HepG2 (cell line): ENCODE results near the gene NRN1. TPM values are rescaled to one million over a fixed set of nuclear protein-coding genes. Genes with fewer than 3 reads are reported as not detected.

Experiments
- ATAC-seq: fragments of 200-7000 bp; cut with Tn5 transposase; 3 replicates; pipeline ENCODE4 v1.9.1; 2020; ENCODE audit warnings: mild to moderate bottlenecking, moderate library complexity
- BruUV-seq: library from RNA; stranded (reverse); fragments of 400-500 nt; replicated peaks from 2 replicates; lab custom pipeline; 2021; lab: Mats Ljungman, UMichigan
- CTCF ChIA-PET: fragments of 300-600 bp; formaldehyde crosslinking; extraction: SDS; loops from one replicate; lab custom pipeline; 2021; ENCODE audit warnings: low total read pairs, inconsistent platforms, low intra/inter-chr PET ratio; lab: Yijun Ruan, JAX
- POLR2A ChIA-PET: fragments of 350-600 bp; sonication (Branson Sonifier 250); formaldehyde crosslinking; loops from one replicate; lab custom pipeline; 2020; ENCODE audit warnings: antibody characterized with exemption, inconsistent platforms; lab: Yijun Ruan, JAX
- DNase-seq: peaks from one replicate; pipeline ENCODE4 v3.0.0-alpha.2; 2015; ENCODE audit warnings: low spot score
- FAIRE-seq: peaks from 3 replicates; lab custom pipeline; 2011; peaks lifted over from hg19 to GRCh38; lab: Jason Lieb, UNC
- H2AFZ ChIP-seq: one replicate; pipeline ENCODE4 v1.6.1; 2011; ENCODE audit warnings: low read length, inconsistent platforms
- H3K27ac ChIP-seq: fragments of 300-600 bp; 3 replicates; pipeline ENCODE4 v1.8.0; 2011; ENCODE audit warnings: mixed run types, mild to moderate bottlenecking, mixed read lengths, low read length, inconsistent platforms; ENCODE audit not compliant: insufficient read depth; ENCODE audit errors: extremely low read length
- H3K27me3 ChIP-seq, 2 experiments: fragments of 200-600 bp in 1 of 2; 2 replicates in 1 of 2; 3 replicates in 1 of 2; pipeline versions ENCODE4 v1.6.0 to v1.8.0; 2011; ENCODE audit warnings: low read length in 2 of 2, mild to moderate bottlenecking in 2 of 2, moderate library complexity in 2 of 2, inconsistent platforms in 1 of 2; ENCODE audit not compliant: insufficient read depth in 2 of 2, control insufficient read depth in 1 of 2
- H3K36me3 ChIP-seq, 2 experiments: fragments of 200-600 bp in 1 of 2; replicated peaks in 1 of 2; 2 replicates in 1 of 2; 3 replicates in 1 of 2; pipeline versions ENCODE4 v1.5.1 to v1.8.0; 2011; ENCODE audit warnings: low read length in 2 of 2, inconsistent platforms in 1 of 2; ENCODE audit not compliant: insufficient read depth in 2 of 2, control insufficient read depth in 1 of 2
- H3K4me1 ChIP-seq: 2 replicates; pipeline ENCODE4 v1.5.1; 2012; ENCODE audit warnings: low read length, inconsistent platforms; ENCODE audit not compliant: insufficient read depth
- H3K4me2 ChIP-seq: 2 replicates; pipeline ENCODE4 v1.6.0; 2011; ENCODE audit warnings: low read depth, low read length, inconsistent platforms
- H3K4me3 ChIP-seq, 3 experiments: fragments of 200-600 bp in 1 of 3; sonication (generic), shearing (Covaris generic) in 1 of 3; replicated peaks in 1 of 3; 2 replicates each; pipeline ENCODE4 v1.5.1; 2011 to 2016; ENCODE audit warnings: low read length in 3 of 3, inconsistent platforms in 2 of 3, low read depth in 2 of 3, mild to moderate bottlenecking in 2 of 3, control low read depth in 1 of 3, mixed read lengths in 1 of 3; ENCODE audit not compliant: insufficient read depth in 1 of 3
- H3K79me2 ChIP-seq: one replicate; pipeline ENCODE4 v1.6.1; 2011; ENCODE audit warnings: low read length, inconsistent platforms; ENCODE audit not compliant: insufficient read depth
- H3K9ac ChIP-seq: 2 replicates; pipeline ENCODE4 v1.6.0; 2011; ENCODE audit warnings: mild to moderate bottlenecking, low read depth, low read length, inconsistent platforms; ENCODE audit not compliant: insufficient read depth
- H3K9me3 ChIP-seq: 2 replicates; pipeline ENCODE4 v1.5.1; 2012; ENCODE audit warnings: mild to moderate bottlenecking, low read length
- H4K20me1 ChIP-seq: 2 replicates; pipeline ENCODE4 v1.6.0; 2011; ENCODE audit warnings: inconsistent platforms, mild to moderate bottlenecking, low read length, moderate library complexity; ENCODE audit not compliant: insufficient read depth
- GABPB1 ChIP-seq: IDR thresholded peaks from 2 replicates; pipeline ENCODE4 v1.6.1; 2016; ENCODE audit warnings: mild to moderate bottlenecking, missing genetic modification reagents, moderate library complexity, missing compliant biosample characterization
- HOXA3 ChIP-seq: sonication (generic); formaldehyde crosslinking; IDR thresholded peaks from 2 replicates; pipeline ENCODE4 v1.5.0; 2020; ENCODE audit warnings: missing genetic modification reagents
- MAFF ChIP-seq: IDR thresholded peaks from 2 replicates; pipeline ENCODE4 v1.6.1; 2011; ENCODE audit warnings: low read depth, low read length, improper control_type of control experiment
- SIX1 ChIP-seq: sonication (generic); formaldehyde crosslinking; IDR thresholded peaks from 2 replicates; pipeline ENCODE4 v1.4.0; 2020; ENCODE audit warnings: missing genetic modification reagents, borderline replicate concordance
- TGIF2 ChIP-seq: IDR thresholded peaks from 2 replicates; pipeline ENCODE4 v1.6.1; 2016; ENCODE audit warnings: control low read depth, missing compliant biosample characterization
- ZBTB38 ChIP-seq: sonication (generic); formaldehyde crosslinking; IDR thresholded peaks from 2 replicates; pipeline ENCODE4 v1.5.1; 2020; ENCODE audit warnings: mild to moderate bottlenecking, missing genetic modification reagents
- ZNF333 ChIP-seq: sonication (generic); formaldehyde crosslinking; IDR thresholded peaks from 2 replicates; pipeline ENCODE4 v1.4.0; 2020; ENCODE audit warnings: mild to moderate bottlenecking, missing genetic modification reagents, borderline replicate concordance
- ZNF614 ChIP-seq: IDR thresholded peaks from 2 replicates; pipeline ENCODE4 v1.6.1; 2018; ENCODE audit warnings: missing biosample characterization, missing genetic modification reagents, inconsistent platforms, borderline replicate concordance
- ZSCAN31 ChIP-seq: sonication (generic); formaldehyde crosslinking; IDR thresholded peaks from 2 replicates; pipeline ENCODE4 v1.5.0; 2020; ENCODE audit warnings: low read depth, mild to moderate bottlenecking, missing genetic modification reagents
- WGBS: methylation state at CpG from one replicate; pipeline ENCODE4 v1.1.6; 2017; ENCODE audit warnings: low lambda C conversion rate; 5-methylcytosine and 5-hydroxymethylcytosine counted together
- in situ Hi-C: cut with HindIII; loops from 2 replicates; pipeline ENCODE4 v1.10.0; 2017; ENCODE audit warnings: low pct_unique_long_range_greater_than_20kb; ENCODE audit not compliant: extremely low pct_ligation_motif_present
- intact Hi-C: fragments of 100-400 bp; cut with micrococcal nuclease; formaldehyde crosslinking; loops from one replicate; pipeline ENCODE4 v1.10.0; 2022; ENCODE audit not compliant: unreplicated experiment
- polyA plus RNA-seq, 8 experiments: library from polyadenylated mRNA; depleted of rRNA in 3 of 8; stranded (reverse) in 7 of 8; unstranded in 1 of 8; fragments of >200 nt; fragmentation: Illumina TruSeq in 4 of 8; extraction: Trizol in 4 of 8; gene quantifications; 2 replicates each; pipeline versions ENCODE4 v1.2.1 to v1.2.3, GENCODE V29; 2011 to 2016; ENCODE audit warnings: low read depth in 4 of 8, missing spikeins in 1 of 8, mixed read lengths in 1 of 8; ENCODE audit not compliant: insufficient read depth in 1 of 8
- total RNA-seq, 5 experiments: library from RNA; depleted of rRNA; stranded (reverse); fragments of >200 nt; fragmentation: Illumina TruSeq; extraction: Trizol; gene quantifications; 2 replicates each; pipeline ENCODE4 v1.2.3, GENCODE V29; 2016; ENCODE audit warnings: low read depth in 1 of 5
- TF ChIP-seq, protein P1 (sequence below): sonication (generic); formaldehyde crosslinking; IDR thresholded peaks from 2 replicates; pipeline ENCODE4 v1.5.1; 2020; ENCODE audit warnings: mild to moderate bottlenecking, missing genetic modification reagents, moderate library complexity
- TF ChIP-seq, protein P2 (sequence below): sonication (generic); formaldehyde crosslinking; IDR thresholded peaks from 2 replicates; pipeline ENCODE4 v1.4.0; 2020; ENCODE audit warnings: missing genetic modification reagents, borderline replicate concordance
- TF ChIP-seq, protein P3 (sequence below): sonication (generic); formaldehyde crosslinking; IDR thresholded peaks from 2 replicates; pipeline ENCODE4 v1.5.0; 2020; ENCODE audit warnings: missing genetic modification reagents
- TF ChIP-seq, protein P4 (sequence below), 2 experiments: IDR thresholded peaks; 2 replicates each; pipeline ENCODE4 v1.6.1; 2011 to 2012; ENCODE audit warnings: low read length in 2 of 2, borderline replicate concordance in 1 of 2, low read depth in 1 of 2, mild to moderate bottlenecking in 1 of 2, moderate library complexity in 1 of 2

NRN1 gene
- total and polyA plus RNA-seq, 2 of the 13 experiments (the other 11 are each of a cell fraction or from before 2014, with no cell fraction given) = 0.11 TPM; not detected in 1

DNA sequence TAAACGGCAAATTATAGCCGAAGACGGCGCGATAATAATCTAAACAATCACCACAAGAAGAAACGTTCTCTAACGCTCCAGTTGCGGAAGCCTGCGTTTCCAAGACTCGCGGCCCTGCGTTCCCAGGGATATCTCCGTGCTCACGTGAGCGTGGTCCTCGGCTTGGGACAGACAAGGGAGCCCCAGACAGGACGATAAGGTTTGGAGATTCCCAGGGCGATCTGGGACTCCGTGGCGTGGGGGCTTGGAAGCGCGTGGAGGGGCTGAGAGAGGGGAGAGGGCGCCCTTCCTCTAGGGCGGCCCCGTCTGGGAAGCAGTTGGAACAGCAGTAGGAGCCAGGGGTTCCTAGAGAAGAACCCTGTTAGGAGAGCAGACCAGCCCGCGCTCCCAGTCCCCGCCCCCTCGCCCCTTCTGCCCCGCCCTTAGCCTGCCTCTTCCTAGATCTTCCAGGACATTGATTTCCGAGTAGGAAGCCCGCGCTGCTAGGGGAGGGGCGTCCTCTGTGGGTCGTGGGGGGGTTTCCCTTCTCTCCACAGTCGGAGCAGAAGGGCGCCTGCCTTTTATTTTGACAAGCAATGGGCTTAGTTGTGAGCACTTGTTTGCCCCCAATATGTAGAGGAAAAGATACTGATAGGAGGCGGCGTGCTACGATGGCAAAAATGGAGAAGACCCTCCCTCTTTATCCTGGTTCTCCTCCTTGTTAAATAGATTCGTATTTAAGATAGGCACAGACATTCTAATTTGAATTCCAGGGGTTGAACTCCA, 10.6 kb downstream of the NRN1 start (continued):
- TF ChIP-seq, protein P1, sequence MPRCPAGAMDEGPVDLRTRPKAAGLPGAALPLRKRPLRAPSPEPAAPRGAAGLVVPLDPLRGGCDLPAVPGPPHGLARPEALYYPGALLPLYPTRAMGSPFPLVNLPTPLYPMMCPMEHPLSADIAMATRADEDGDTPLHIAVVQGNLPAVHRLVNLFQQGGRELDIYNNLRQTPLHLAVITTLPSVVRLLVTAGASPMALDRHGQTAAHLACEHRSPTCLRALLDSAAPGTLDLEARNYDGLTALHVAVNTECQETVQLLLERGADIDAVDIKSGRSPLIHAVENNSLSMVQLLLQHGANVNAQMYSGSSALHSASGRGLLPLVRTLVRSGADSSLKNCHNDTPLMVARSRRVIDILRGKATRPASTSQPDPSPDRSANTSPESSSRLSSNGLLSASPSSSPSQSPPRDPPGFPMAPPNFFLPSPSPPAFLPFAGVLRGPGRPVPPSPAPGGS = 0 out of 2 replicates have a peak, but pooled peaks have one; percentile 22
- 0 out of 2 replicates have a peak, but pooled peaks have one; percentile 2 for TF ChIP-seq HOXA3 (CRISPR knock-in tag)
- 0 out of 2 replicates have a peak, but pooled peaks have one; percentile 6 for TF ChIP-seq ZSCAN31 (CRISPR knock-in tag)

DNA sequence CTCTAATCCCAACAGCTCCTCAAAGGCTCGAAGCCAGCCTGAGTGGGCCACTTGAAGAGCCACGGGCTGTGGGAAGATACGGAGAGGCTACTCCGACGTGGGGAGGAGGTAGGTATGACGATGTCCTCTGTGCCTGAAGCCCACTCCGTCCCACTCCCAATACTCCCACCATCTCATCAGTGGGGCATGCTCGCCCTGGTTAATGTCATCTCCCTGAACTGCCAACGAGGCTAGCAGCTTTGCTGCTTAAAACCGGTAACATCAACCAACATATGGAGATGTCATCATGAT, 11.1 kb downstream of the NRN1 start:
- WGBS = 59% methylated on average over 10 of the region's 10 CpGs
- DNase-seq (no peak), FAIRE-seq (no peak), ATAC-seq (no peak)
- no peaks in the 10 kb centered on the region for H3K36me3 ChIP-seq
- peaks cover 14% of the 10 kb centered on the region for H3K4me1 ChIP-seq
- H3K9me3 ChIP-seq = no peaks in the 10 kb centered on the region
- H3K27ac ChIP-seq = no peak overlapping the region
- no peak overlapping the region for H3K9ac ChIP-seq
- no peak overlapping the region for H2AFZ ChIP-seq
- in situ Hi-C loops (no loop called here), intact Hi-C loops (no loop called here)
- ChIA-PET CTCF (no interaction called here), POLR2A (no interaction called here)
- no TSS peak for BruUV-seq
- 0 out of 6 replicates have a peak overlapping the region, but pooled peaks of 1 of the 3 experiments have one; percentile 85 for H3K4me3 ChIP-seq
- peak overlapping the region; percentile 93; the same call in 1 of the 2 replicates for H3K4me2 ChIP-seq
- TF ChIP-seq ZBTB38 (CRISPR knock-in tag) (no peak), SIX1 (no peak), ZNF614 (CRISPR knock-in tag) (no peak), MAFF (no peak), TGIF2 (CRISPR knock-in tag) (no peak), ZNF333 (CRISPR knock-in tag) (no peak), GABPB1 (CRISPR knock-in tag) (no peak)
- TF ChIP-seq, protein P2, sequence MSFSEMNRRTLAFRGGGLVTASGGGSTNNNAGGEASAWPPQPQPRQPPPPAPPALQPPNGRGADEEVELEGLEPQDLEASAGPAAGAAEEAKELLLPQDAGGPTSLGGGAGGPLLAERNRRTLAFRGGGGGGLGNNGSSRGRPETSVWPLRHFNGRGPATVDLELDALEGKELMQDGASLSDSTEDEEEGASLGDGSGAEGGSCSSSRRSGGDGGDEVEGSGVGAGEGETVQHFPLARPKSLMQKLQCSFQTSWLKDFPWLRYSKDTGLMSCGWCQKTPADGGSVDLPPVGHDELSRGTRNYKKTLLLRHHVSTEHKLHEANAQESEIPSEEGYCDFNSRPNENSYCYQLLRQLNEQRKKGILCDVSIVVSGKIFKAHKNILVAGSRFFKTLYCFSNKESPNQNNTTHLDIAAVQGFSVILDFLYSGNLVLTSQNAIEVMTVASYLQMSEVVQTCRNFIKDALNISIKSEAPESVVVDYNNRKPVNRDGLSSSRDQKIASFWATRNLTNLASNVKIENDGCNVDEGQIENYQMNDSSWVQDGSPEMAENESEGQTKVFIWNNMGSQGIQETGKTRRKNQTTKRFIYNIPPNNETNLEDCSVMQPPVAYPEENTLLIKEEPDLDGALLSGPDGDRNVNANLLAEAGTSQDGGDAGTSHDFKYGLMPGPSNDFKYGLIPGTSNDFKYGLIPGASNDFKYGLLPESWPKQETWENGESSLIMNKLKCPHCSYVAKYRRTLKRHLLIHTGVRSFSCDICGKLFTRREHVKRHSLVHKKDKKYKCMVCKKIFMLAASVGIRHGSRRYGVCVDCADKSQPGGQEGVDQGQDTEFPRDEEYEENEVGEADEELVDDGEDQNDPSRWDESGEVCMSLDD (CRISPR knock-in tag) = no peak
- TF ChIP-seq, protein P3, sequence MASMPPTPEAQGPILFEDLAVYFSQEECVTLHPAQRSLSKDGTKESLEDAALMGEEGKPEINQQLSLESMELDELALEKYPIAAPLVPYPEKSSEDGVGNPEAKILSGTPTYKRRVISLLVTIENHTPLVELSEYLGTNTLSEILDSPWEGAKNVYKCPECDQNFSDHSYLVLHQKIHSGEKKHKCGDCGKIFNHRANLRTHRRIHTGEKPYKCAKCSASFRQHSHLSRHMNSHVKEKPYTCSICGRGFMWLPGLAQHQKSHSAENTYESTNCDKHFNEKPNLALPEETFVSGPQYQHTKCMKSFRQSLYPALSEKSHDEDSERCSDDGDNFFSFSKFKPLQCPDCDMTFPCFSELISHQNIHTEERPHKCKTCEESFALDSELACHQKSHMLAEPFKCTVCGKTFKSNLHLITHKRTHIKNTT (CRISPR knock-in tag) = no peak
- TF ChIP-seq, protein P4, sequence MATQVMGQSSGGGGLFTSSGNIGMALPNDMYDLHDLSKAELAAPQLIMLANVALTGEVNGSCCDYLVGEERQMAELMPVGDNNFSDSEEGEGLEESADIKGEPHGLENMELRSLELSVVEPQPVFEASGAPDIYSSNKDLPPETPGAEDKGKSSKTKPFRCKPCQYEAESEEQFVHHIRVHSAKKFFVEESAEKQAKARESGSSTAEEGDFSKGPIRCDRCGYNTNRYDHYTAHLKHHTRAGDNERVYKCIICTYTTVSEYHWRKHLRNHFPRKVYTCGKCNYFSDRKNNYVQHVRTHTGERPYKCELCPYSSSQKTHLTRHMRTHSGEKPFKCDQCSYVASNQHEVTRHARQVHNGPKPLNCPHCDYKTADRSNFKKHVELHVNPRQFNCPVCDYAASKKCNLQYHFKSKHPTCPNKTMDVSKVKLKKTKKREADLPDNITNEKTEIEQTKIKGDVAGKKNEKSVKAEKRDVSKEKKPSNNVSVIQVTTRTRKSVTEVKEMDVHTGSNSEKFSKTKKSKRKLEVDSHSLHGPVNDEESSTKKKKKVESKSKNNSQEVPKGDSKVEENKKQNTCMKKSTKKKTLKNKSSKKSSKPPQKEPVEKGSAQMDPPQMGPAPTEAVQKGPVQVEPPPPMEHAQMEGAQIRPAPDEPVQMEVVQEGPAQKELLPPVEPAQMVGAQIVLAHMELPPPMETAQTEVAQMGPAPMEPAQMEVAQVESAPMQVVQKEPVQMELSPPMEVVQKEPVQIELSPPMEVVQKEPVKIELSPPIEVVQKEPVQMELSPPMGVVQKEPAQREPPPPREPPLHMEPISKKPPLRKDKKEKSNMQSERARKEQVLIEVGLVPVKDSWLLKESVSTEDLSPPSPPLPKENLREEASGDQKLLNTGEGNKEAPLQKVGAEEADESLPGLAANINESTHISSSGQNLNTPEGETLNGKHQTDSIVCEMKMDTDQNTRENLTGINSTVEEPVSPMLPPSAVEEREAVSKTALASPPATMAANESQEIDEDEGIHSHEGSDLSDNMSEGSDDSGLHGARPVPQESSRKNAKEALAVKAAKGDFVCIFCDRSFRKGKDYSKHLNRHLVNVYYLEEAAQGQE (IDR thresholded peaks at IDR 0.05; ENCODE audit: borderline replicate concordance in 1 of 2, low read depth in 1 of 2, low read length in 2 of 2) = no peak
- no peaks in the 10 kb centered on the region for H3K79me2 ChIP-seq
- H3K27me3 ChIP-seq = peaks cover 11 to 87% of the 10 kb centered on the region in 2 experiments
- no peaks in the 10 kb centered on the region for H4K20me1 ChIP-seq
